Omental fat pad (tissue), 4 donors: ENCODE data around the gene LCLAT1. TPM values are rescaled to one million over a fixed set of nuclear protein-coding genes. Genes with fewer than 3 reads are reported as not detected.

Source experiments
- ATAC-seq: fragments of 150-250 bp; one replicate; pipeline ENCODE4 v1.9.1; 2016; ENCODE audit warnings: mild to moderate bottlenecking, moderate library complexity; ENCODE audit not compliant: low FRiP score
- DNase-seq: peaks from one replicate; pipeline ENCODE4 v3.0.0-alpha.2; 2019; ENCODE audit warnings: low spot score
- CTCF ChIP-seq, 3 donors: fragments of 450-650 bp; IDR thresholded peaks; one replicate each; pipeline ENCODE4 v1.5.1; 2016 to 2017; ENCODE audit warnings: antibody characterized with exemption in 3 of 3, mild to moderate bottlenecking in 3 of 3, moderate library complexity in 2 of 3
- total RNA-seq, 4 donors: library from RNA; depleted of rRNA; stranded (reverse); fragments of >200 nt; gene quantifications; one replicate each; pipeline ENCODE4 v1.1.0, GENCODE V29; 2016

LCLAT1 gene
- total RNA-seq, 4 donors from 2014 or later: 6.7 to 10.9 (median 8.7) TPM

- no peak for DNase-seq
- no peak for TF ChIP-seq CTCF (IDR thresholded peaks at IDR 0.05)
- ATAC-seq: no peak
Observed at GRCh38 chr2:30677861-30678385, 230.9 kb downstream of the LCLAT1 start.

- ATAC-seq (no peak), DNase-seq (no peak)
- no peak for TF ChIP-seq CTCF (IDR thresholded peaks at IDR 0.05)
Observed at GRCh38 chr2:30678410-30679137, 231.5 kb downstream of the LCLAT1 start.

- TF ChIP-seq CTCF (IDR thresholded peaks at IDR 0.05): no peak
- DNase-seq (no peak), ATAC-seq (no peak)
Observed at GRCh38 chr2:30679426-30680088, 232.5 kb downstream of the LCLAT1 start.

GRCh38 chr2:30680121-30680520 is 233.1 kb downstream of the LCLAT1 start:
- DNase-seq: no peak
- no peak for TF ChIP-seq CTCF (IDR thresholded peaks at IDR 0.05)
- no peak for ATAC-seq

GRCh38 chr2:30681022-30681421 is 234.0 kb downstream of the LCLAT1 start:
- DNase-seq: no peak
- ATAC-seq: no peak
- no peak for TF ChIP-seq CTCF (IDR thresholded peaks at IDR 0.05)

GRCh38 chr2:30683236-30683956 is 236.3 kb downstream of the LCLAT1 start:
- no peak for TF ChIP-seq CTCF (IDR thresholded peaks at IDR 0.05)
- DNase-seq: no peak
- no peak for ATAC-seq
